Measurements from ENCODE around the gene ADPRH.

GRCh38 chr3:119626196-119626595, 46.9 kb downstream of the ADPRH start:
- TF ChIP-seq, protein P1, sequence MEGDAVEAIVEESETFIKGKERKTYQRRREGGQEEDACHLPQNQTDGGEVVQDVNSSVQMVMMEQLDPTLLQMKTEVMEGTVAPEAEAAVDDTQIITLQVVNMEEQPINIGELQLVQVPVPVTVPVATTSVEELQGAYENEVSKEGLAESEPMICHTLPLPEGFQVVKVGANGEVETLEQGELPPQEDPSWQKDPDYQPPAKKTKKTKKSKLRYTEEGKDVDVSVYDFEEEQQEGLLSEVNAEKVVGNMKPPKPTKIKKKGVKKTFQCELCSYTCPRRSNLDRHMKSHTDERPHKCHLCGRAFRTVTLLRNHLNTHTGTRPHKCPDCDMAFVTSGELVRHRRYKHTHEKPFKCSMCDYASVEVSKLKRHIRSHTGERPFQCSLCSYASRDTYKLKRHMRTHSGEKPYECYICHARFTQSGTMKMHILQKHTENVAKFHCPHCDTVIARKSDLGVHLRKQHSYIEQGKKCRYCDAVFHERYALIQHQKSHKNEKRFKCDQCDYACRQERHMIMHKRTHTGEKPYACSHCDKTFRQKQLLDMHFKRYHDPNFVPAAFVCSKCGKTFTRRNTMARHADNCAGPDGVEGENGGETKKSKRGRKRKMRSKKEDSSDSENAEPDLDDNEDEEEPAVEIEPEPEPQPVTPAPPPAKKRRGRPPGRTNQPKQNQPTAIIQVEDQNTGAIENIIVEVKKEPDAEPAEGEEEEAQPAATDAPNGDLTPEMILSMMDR (IDR thresholded peaks at IDR 0.05) = no peak
- no peak for TF ChIP-seq POLR2A (IDR thresholded peaks at IDR 0.05)
